HepG2 (cell line): ENCODE measurements around the gene RNASE13. TPM values are rescaled to one million over a fixed set of nuclear protein-coding genes. Genes with fewer than 3 reads are reported as not detected.
A peak's percentile ranks its signal among the peaks of the same experiment; 100 is the strongest.

Experiments
- ARNT ChIP-seq: fragments of 450-650 bp; IDR thresholded peaks from 2 replicates; pipeline ENCODE4 v1.6.1; 2017
- CBX5 ChIP-seq: sonication (generic); formaldehyde crosslinking; IDR thresholded peaks from 2 replicates; pipeline ENCODE4 v1.4.0; 2020; ENCODE audit warnings: missing genetic modification reagents, borderline replicate concordance
- GLI4 ChIP-seq: sonication (generic); formaldehyde crosslinking; IDR thresholded peaks from 2 replicates; pipeline ENCODE4 v1.5.1; 2020; ENCODE audit warnings: missing genetic modification reagents, mild to moderate bottlenecking, moderate library complexity, borderline replicate concordance
- HNRNPK ChIP-seq: fragments of 200-400 bp; formaldehyde crosslinking; IDR thresholded peaks from 2 replicates; pipeline ENCODE4 v1.6.1; 2018; ENCODE audit warnings: low read length, low read depth, moderate library complexity, mild to moderate bottlenecking; ENCODE audit not compliant: poor library complexity, severe bottlenecking
- MIER3 ChIP-seq: IDR thresholded peaks from 2 replicates; pipeline ENCODE4 v1.6.1; 2016; ENCODE audit warnings: missing compliant biosample characterization, borderline replicate concordance
- MXI1 ChIP-seq: IDR thresholded peaks from 3 replicates; pipeline ENCODE4 v1.6.1; 2012; ENCODE audit warnings: low read depth, low read length, inconsistent platforms, borderline replicate concordance
- NR2C2 ChIP-seq: sonication (generic); formaldehyde crosslinking; IDR thresholded peaks from 2 replicates; pipeline ENCODE4 v1.4.0; 2020; ENCODE audit warnings: missing genetic modification reagents, mild to moderate bottlenecking, moderate library complexity, borderline replicate concordance
- SALL2 ChIP-seq: sonication (generic); formaldehyde crosslinking; IDR thresholded peaks from 2 replicates; pipeline ENCODE4 v1.8.1; 2023; ENCODE audit warnings: mild to moderate bottlenecking, missing genetic modification reagents, inconsistent platforms
- SIN3B ChIP-seq: fragments of 150-350 bp; IDR thresholded peaks from 2 replicates; pipeline ENCODE4 v1.6.1; 2014; ENCODE audit warnings: low read length
- SNRNP70 ChIP-seq: fragments of 200-400 bp; formaldehyde crosslinking; IDR thresholded peaks from 2 replicates; pipeline ENCODE4 v1.6.1; 2017; ENCODE audit warnings: mild to moderate bottlenecking, low read depth, low read length, moderate library complexity
- THAP11 ChIP-seq: IDR thresholded peaks from 2 replicates; pipeline ENCODE4 v1.6.1; 2016; ENCODE audit warnings: missing biosample characterization, missing genetic modification reagents
- TP53 ChIP-seq: sonication (generic); formaldehyde crosslinking; conservative IDR thresholded peaks from 2 replicates; pipeline ENCODE4 v1.4.0; 2020; ENCODE audit warnings: missing genetic modification reagents
- ZBTB42 ChIP-seq: sonication (generic); formaldehyde crosslinking; IDR thresholded peaks from 2 replicates; pipeline ENCODE4 v1.5.0; 2020; ENCODE audit warnings: mild to moderate bottlenecking, missing genetic modification reagents
- ZFP36L2 ChIP-seq: sonication (generic); formaldehyde crosslinking; IDR thresholded peaks from 2 replicates; pipeline ENCODE4 v1.4.0; 2020; ENCODE audit warnings: missing genetic modification reagents
- ZNF331 ChIP-seq: sonication (generic); formaldehyde crosslinking; IDR thresholded peaks from 2 replicates; pipeline ENCODE4 v1.4.0; 2020; ENCODE audit warnings: missing genetic modification reagents
- ZNF773 ChIP-seq: sonication (generic); formaldehyde crosslinking; IDR thresholded peaks from 2 replicates; pipeline ENCODE4 v1.4.0; 2020; ENCODE audit warnings: missing genetic modification reagents, borderline replicate concordance
- ZSCAN22 ChIP-seq: sonication (generic); formaldehyde crosslinking; IDR thresholded peaks from 2 replicates; pipeline ENCODE4 v1.4.0; 2020; ENCODE audit warnings: mild to moderate bottlenecking, missing genetic modification reagents
- polyA plus RNA-seq, 8 experiments: library from polyadenylated mRNA; depleted of rRNA in 3 of 8; stranded (reverse) in 7 of 8; unstranded in 1 of 8; fragments of >200 nt; fragmentation: Illumina TruSeq in 4 of 8; extraction: Trizol in 4 of 8; gene quantifications; 2 replicates each; pipeline versions ENCODE4 v1.2.1 to v1.2.3, GENCODE V29; 2011 to 2016; ENCODE audit warnings: low read depth in 4 of 8, missing spikeins in 1 of 8, mixed read lengths in 1 of 8; ENCODE audit not compliant: insufficient read depth in 1 of 8
- total RNA-seq, 5 experiments: library from RNA; depleted of rRNA; stranded (reverse); fragments of >200 nt; fragmentation: Illumina TruSeq; extraction: Trizol; gene quantifications; 2 replicates each; pipeline ENCODE4 v1.2.3, GENCODE V29; 2016; ENCODE audit warnings: low read depth in 1 of 5
- TF ChIP-seq, protein P1 (sequence below): sonication (generic); formaldehyde crosslinking; IDR thresholded peaks from 2 replicates; pipeline ENCODE4 v1.4.0; 2020; ENCODE audit warnings: missing genetic modification reagents, borderline replicate concordance
- TF ChIP-seq, protein P2 (sequence below): IDR thresholded peaks from 2 replicates; pipeline ENCODE4 v1.6.1; 2012; ENCODE audit warnings: inconsistent platforms
- TF ChIP-seq, protein P3 (sequence below): sonication (generic); formaldehyde crosslinking; IDR thresholded peaks from 2 replicates; pipeline ENCODE4 v1.8.0; 2022; ENCODE audit warnings: missing genetic modification reagents, mild to moderate bottlenecking, moderate library complexity, borderline replicate concordance
- TF ChIP-seq, protein P4 (sequence below): sonication (generic); formaldehyde crosslinking; IDR thresholded peaks from 2 replicates; pipeline ENCODE4 v1.4.0; 2020; ENCODE audit warnings: missing genetic modification reagents, mild to moderate bottlenecking, borderline replicate concordance
- TF ChIP-seq, protein P5 (sequence below): sonication (generic); formaldehyde crosslinking; IDR thresholded peaks from 2 replicates; pipeline ENCODE4 v1.4.0; 2020; ENCODE audit warnings: mild to moderate bottlenecking, missing genetic modification reagents

RNASE13 gene
- total and polyA plus RNA-seq, 2 of the 13 experiments (the other 11 are each of a cell fraction or from before 2014, with no cell fraction given), result 1.0 TPM; not detected in 1

DNA sequence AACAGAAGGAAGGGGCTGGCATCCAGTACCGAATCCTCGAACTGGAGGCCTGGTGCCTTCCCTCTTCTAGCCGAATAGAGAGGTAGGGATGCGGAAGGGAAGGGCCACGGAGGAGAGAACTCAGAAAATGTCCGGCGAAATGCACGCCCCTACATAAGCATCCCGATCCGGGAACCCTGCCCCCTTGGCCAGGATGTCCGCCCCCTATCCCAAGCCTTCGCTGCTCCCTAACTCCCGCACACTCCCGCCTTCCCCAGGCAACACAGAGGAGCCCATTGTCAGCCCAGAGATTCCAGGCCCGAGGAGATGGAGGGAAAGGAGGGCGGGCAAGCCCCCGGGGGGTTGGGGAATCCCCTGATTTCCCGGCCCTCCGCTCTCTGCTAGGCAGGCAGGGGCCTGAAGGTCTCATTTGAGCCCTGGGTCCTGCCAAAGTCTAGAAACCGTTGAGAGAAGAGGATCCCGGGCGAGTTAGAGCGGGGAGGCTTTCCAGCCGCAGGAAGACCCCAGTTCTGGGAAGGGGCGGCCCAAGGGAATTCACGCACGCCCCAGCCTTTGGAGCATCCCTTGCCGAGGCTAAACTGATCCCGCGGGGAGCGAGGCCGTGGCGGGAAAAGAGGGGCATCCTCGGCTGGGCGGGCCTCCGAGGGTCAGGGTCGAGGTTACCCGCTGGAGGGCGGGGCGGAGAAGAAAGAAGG, 34.9 kb upstream of the RNASE13 start (continued):
- TF ChIP-seq, protein P1, sequence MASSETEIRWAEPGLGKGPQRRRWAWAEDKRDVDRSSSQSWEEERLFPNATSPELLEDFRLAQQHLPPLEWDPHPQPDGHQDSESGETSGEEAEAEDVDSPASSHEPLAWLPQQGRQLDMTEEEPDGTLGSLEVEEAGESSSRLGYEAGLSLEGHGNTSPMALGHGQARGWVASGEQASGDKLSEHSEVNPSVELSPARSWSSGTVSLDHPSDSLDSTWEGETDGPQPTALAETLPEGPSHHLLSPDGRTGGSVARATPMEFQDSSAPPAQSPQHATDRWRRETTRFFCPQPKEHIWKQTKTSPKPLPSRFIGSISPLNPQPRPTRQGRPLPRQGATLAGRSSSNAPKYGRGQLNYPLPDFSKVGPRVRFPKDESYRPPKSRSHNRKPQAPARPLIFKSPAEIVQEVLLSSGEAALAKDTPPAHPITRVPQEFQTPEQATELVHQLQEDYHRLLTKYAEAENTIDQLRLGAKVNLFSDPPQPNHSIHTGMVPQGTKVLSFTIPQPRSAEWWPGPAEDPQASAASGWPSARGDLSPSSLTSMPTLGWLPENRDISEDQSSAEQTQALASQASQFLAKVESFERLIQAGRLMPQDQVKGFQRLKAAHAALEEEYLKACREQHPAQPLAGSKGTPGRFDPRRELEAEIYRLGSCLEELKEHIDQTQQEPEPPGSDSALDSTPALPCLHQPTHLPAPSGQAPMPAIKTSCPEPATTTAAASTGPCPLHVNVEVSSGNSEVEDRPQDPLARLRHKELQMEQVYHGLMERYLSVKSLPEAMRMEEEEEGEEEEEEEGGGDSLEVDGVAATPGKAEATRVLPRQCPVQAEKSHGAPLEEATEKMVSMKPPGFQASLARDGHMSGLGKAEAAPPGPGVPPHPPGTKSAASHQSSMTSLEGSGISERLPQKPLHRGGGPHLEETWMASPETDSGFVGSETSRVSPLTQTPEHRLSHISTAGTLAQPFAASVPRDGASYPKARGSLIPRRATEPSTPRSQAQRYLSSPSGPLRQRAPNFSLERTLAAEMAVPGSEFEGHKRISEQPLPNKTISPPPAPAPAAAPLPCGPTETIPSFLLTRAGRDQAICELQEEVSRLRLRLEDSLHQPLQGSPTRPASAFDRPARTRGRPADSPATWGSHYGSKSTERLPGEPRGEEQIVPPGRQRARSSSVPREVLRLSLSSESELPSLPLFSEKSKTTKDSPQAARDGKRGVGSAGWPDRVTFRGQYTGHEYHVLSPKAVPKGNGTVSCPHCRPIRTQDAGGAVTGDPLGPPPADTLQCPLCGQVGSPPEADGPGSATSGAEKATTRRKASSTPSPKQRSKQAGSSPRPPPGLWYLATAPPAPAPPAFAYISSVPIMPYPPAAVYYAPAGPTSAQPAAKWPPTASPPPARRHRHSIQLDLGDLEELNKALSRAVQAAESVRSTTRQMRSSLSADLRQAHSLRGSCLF (CRISPR knock-in tag), result no peak
- peak; percentile 41; the same call in 1 of the 2 replicates for TF ChIP-seq ZNF331
- TF ChIP-seq TP53, result no peak
- no peak for TF ChIP-seq ZFP36L2 (CRISPR knock-in tag)
- TF ChIP-seq SNRNP70, result no peak
- TF ChIP-seq NR2C2 (CRISPR knock-in tag), result peak; percentile 89
- TF ChIP-seq CBX5 (CRISPR knock-in tag), result no peak
- TF ChIP-seq SIN3B, result no peak
- TF ChIP-seq THAP11, result peak; percentile 49; the same call in 1 of the 2 replicates
- no peak for TF ChIP-seq ZNF773
- TF ChIP-seq, protein P2, sequence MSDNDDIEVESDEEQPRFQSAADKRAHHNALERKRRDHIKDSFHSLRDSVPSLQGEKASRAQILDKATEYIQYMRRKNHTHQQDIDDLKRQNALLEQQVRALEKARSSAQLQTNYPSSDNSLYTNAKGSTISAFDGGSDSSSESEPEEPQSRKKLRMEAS, result no peak; the same call in 1 of the 2 replicates
- TF ChIP-seq, protein P3, sequence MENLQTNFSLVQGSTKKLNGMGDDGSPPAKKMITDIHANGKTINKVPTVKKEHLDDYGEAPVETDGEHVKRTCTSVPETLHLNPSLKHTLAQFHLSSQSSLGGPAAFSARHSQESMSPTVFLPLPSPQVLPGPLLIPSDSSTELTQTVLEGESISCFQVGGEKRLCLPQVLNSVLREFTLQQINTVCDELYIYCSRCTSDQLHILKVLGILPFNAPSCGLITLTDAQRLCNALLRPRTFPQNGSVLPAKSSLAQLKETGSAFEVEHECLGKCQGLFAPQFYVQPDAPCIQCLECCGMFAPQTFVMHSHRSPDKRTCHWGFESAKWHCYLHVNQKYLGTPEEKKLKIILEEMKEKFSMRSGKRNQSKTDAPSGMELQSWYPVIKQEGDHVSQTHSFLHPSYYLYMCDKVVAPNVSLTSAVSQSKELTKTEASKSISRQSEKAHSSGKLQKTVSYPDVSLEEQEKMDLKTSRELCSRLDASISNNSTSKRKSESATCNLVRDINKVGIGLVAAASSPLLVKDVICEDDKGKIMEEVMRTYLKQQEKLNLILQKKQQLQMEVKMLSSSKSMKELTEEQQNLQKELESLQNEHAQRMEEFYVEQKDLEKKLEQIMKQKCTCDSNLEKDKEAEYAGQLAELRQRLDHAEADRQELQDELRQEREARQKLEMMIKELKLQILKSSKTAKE, result peak; percentile 73; the same call in 1 of the 2 replicates
- no peak for TF ChIP-seq ARNT
- TF ChIP-seq GLI4, result no peak
- TF ChIP-seq, protein P4, sequence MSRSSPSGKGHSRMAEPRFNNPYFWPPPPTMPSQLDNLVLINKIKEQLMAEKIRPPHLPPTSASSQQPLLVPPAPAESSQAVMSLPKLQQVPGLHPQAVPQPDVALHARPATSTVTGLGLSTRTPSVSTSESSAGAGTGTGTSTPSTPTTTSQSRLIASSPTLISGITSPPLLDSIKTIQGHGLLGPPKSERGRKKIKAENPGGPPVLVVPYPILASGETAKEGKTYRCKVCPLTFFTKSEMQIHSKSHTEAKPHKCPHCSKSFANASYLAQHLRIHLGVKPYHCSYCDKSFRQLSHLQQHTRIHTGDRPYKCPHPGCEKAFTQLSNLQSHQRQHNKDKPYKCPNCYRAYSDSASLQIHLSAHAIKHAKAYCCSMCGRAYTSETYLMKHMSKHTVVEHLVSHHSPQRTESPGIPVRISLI, result peak; percentile 35
- TF ChIP-seq ZBTB42, result no peak
- no peak; the same call in 1 of the 2 replicates for TF ChIP-seq SALL2 (CRISPR knock-in tag)
- TF ChIP-seq, protein P5, sequence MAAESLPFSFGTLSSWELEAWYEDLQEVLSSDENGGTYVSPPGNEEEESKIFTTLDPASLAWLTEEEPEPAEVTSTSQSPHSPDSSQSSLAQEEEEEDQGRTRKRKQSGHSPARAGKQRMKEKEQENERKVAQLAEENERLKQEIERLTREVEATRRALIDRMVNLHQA (CRISPR knock-in tag), result no peak
- TF ChIP-seq MXI1, result no peak
- no peak for TF ChIP-seq HNRNPK
- peak; percentile 68; the same call in 1 of the 2 replicates for TF ChIP-seq ZSCAN22 (CRISPR knock-in tag)
- TF ChIP-seq MIER3 (CRISPR knock-in tag), result no peak
